Adrenal gland (tissue), 12 donors: ENCODE data around the gene UBAC2. TPM values are rescaled to one million over a fixed set of nuclear protein-coding genes. Genes with fewer than 3 reads are reported as not detected.

ENCODE experiments used
- DNase-seq, 7 donors: peaks; one replicate each; pipeline ENCODE4 v3.0.0-alpha.2; 2019 to 2020
- H3K27ac ChIP-seq, 5 donors: fragments of 200-600 bp; sonication (generic) in 4 of 5; 1 replicate in 3 of 5; 2 replicates in 2 of 5; pipeline versions ENCODE4 v1.5.1 to v1.8.0; 2016 to 2020; ENCODE audit warnings: mild to moderate bottlenecking in 1 of 5
- H3K27me3 ChIP-seq: fragments of 200-600 bp; 2 replicates; pipeline ENCODE4 v1.8.0; 2021
- H3K36me3 ChIP-seq, 2 donors: fragments of 200-600 bp; replicated peaks in 1 of 2; 1 replicate in 1 of 2; 2 replicates in 1 of 2; pipeline versions ENCODE4 v1.5.1 to v1.8.0; 2018 to 2022
- H3K4me1 ChIP-seq, 2 donors: fragments of 200-600 bp; replicated peaks in 1 of 2; 1 replicate in 1 of 2; 2 replicates in 1 of 2; pipeline versions ENCODE4 v1.5.1 to v1.8.0; 2018 to 2021
- H3K4me3 ChIP-seq, 4 donors: fragments of 200-600 bp; sonication (generic) in 3 of 4; one replicate each; pipeline ENCODE4 v1.5.1; 2016 to 2018
- H3K9me3 ChIP-seq, 3 donors: fragments of 200-600 bp; sonication (generic) in 1 of 3; replicated peaks in 1 of 3; 1 replicate in 2 of 3; 2 replicates in 1 of 3; pipeline versions ENCODE4 v1.5.1 to v1.8.0; 2016 to 2021
- CTCF ChIP-seq, 6 experiments: fragments of 450-650 bp in 4 of 6; fragments of 200-600 bp in 2 of 6; sonication (generic) in 1 of 6; IDR thresholded peaks; 1 replicate in 5 of 6; 2 replicates in 1 of 6; pipeline versions ENCODE4 v1.5.1 to v1.8.0; 2016 to 2021; ENCODE audit warnings: antibody characterized with exemption in 6 of 6, mild to moderate bottlenecking in 2 of 6, moderate library complexity in 1 of 6
- POLR2A ChIP-seq, 2 donors: fragments of 450-650 bp; IDR thresholded peaks; one replicate each; pipeline ENCODE4 v1.6.1; 2017; ENCODE audit warnings: antibody characterized with exemption in 2 of 2, mild to moderate bottlenecking in 2 of 2, moderate library complexity in 1 of 2
- WGBS, 4 donors: extraction: QIAGEN DNeasy Blood & Tissue Kit in 2 of 4; methylation state at CpG; one replicate each; pipeline versions ENCODE4 v1.1.5 to v1.1.7; 2013 to 2017; 5-methylcytosine and 5-hydroxymethylcytosine counted together
- intact Hi-C, 2 donors: fragments of 100-400 bp; cut with DNase I; formaldehyde crosslinking; loops; one replicate each; pipeline versions ENCODE4 v1.14.1 to v1.15.0; 2022 to 2023
- polyA plus RNA-seq, 3 donors: library from polyadenylated mRNA; stranded (reverse); fragments of 200-250 nt in 2 of 3; fragments of 350-450 nt in 1 of 3; fragmentation: Illumina TruSeq in 1 of 3; extraction: RNeasy Lipid Tissue Mini Kit (QIAGEN cat#74804) in 1 of 3; gene quantifications; one replicate each; pipeline ENCODE4 v1.2.3, GENCODE V29; 2013 to 2014
- total RNA-seq, 9 donors: library from RNA; depleted of rRNA in 4 of 9; stranded (reverse); fragments of >200 nt in 4 of 9; fragments of 120-200 nt in 1 of 9; fragmentation: NEBNext Ultra II Directional in 1 of 9; extraction: Animal tissue kit (Norgen Biotek cat#: 25700) in 1 of 9; gene quantifications; one replicate each; pipeline versions ENCODE4 v1.1.0 to v1.2.4, GENCODE V29; 2013 to 2023
- donor health status: healthy with polysubstance abuse.
- donor health status: Bipolar disorder and iron deficiency.
- donor health status: DM: yes; HTN: yes; CAD: no.
- donor health status: DM: no; HTN: no; CAD: no.
- donor health status: DM: no; HTN: no; CAD: no.
- donor health status: DM: yes; HTN: yes; CAD: no.

The UBAC2 gene
- total and polyA plus RNA-seq, 12 donors, result 46.3 to 67.8 (median 53.5) TPM

DNA sequence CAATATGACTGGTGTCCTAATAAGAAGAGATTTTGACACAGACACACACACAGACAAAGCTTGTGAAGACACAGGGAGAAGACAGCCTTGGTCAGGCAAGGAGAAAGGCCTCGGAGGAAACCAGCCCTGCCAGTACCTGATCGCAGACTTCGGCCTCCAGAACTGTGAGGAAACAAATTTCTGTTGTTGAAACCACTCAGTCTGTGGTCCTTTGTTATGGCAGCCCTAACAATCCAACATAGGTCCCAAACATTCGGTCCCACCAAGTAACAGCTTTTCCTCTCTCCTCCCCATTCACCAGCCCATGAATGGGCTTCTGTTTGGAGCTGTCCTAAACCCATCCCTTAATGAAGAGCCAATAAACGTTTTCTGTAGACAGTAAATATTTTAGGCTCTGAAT lies 36.4 kb upstream of the UBAC2 start:
- no peaks in the 10 kb centered on the region for H3K36me3 ChIP-seq
- intact Hi-C loops, result no loop called here
- TF ChIP-seq CTCF (IDR thresholded peaks at IDR 0.05) (no peak), POLR2A (IDR thresholded peaks at IDR 0.05) (no peak)
- DNase-seq, result no peak
- H3K4me3 ChIP-seq, result no peak overlapping the region
- no peak overlapping the region for H3K27ac ChIP-seq
- no peaks in the 10 kb centered on the region for H3K27me3 ChIP-seq
- 60 to 84% (median 79%) methylated on average over 5 of the region's 5 CpGs for WGBS, 4 donors
- H3K9me3 ChIP-seq, result no peaks in the 10 kb centered on the region
- no peaks in the 10 kb centered on the region for H3K4me1 ChIP-seq

- Histone ChIP-seq H3K36me3 (no peaks in the 10 kb centered on the region), H3K4me3 (no peak overlapping the region), H3K27me3 (no peaks in the 10 kb centered on the region), H3K9me3 (no peaks in the 10 kb centered on the region), H3K27ac (no peak overlapping the region), H3K4me1 (no peaks in the 10 kb centered on the region)
- DNase-seq, result no peak
- no peak for TF ChIP-seq POLR2A (IDR thresholded peaks at IDR 0.05)
- no peak for TF ChIP-seq CTCF (IDR thresholded peaks at IDR 0.05)
- 63 to 92% (median 89%) methylated on average over 5 of the region's 5 CpGs for WGBS, 4 donors
- intact Hi-C loops, result no loop called here
Measured at GRCh38 chr13:99165753-99166587, 34.7 kb upstream of the UBAC2 start.

GRCh38 chr13:99172951-99173350 lies 27.7 kb upstream of the UBAC2 start:
- H3K4me3 ChIP-seq, result no peak overlapping the region
- H3K36me3 ChIP-seq, result no peaks in the 10 kb centered on the region
- intact Hi-C loops, result no loop called here
- no peak for DNase-seq
- 86 to 88% (median 88%) methylated on average over 12 to 18 of the region's 18 CpGs for WGBS, 4 donors
- no peak overlapping the region for H3K27ac ChIP-seq
- no peak for TF ChIP-seq CTCF (IDR thresholded peaks at IDR 0.05)
- no peak for TF ChIP-seq POLR2A (IDR thresholded peaks at IDR 0.05)
- no peaks in the 10 kb centered on the region for H3K27me3 ChIP-seq
- peaks cover 0 to 8% of the 10 kb centered on the region in 2 donors for H3K4me1 ChIP-seq
- H3K9me3 ChIP-seq, result no peaks in the 10 kb centered on the region

DNA sequence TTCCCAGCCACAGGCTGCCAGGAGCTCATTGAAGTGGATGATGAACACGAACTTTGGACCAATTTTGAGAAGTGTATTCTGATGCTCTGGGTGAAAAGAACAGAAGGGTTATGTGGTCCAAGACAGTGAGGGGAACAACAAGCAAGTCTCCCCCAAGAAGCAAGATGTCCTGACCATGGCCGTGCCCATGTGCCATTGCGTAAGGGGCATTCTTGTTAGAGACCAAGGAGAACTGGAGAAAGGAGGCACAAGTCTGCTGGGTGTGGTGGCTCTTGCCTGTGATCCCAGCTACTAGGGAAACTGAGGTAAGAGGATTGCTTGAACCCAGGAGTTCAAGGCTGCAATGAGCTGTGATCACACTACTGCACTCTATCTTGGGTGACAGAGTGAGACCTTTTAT lies 27.0 kb upstream of the UBAC2 start:
- no peak overlapping the region for H3K4me3 ChIP-seq
- no peaks in the 10 kb centered on the region for H3K9me3 ChIP-seq
- no peak overlapping the region for H3K27ac ChIP-seq
- peaks cover 0 to 8% of the 10 kb centered on the region in 2 donors for H3K4me1 ChIP-seq
- intact Hi-C loops, result no loop called here
- 74 to 87% (median 75%) methylated on average over 3 of the region's 3 CpGs for WGBS, 4 donors
- no peaks in the 10 kb centered on the region for H3K27me3 ChIP-seq
- no peaks in the 10 kb centered on the region for H3K36me3 ChIP-seq
- TF ChIP-seq CTCF (IDR thresholded peaks at IDR 0.05) (no peak), POLR2A (IDR thresholded peaks at IDR 0.05) (no peak)
- no peak for DNase-seq
